ENCODE results near the gene CNGB1.
"Not testable (repeated sequence)": the region's sequence is repeated elsewhere in the genome, so short reads cannot be mapped to it uniquely, and the experiment has no call there.

The CNGB1 gene

GRCh38 chr16:57920880-57921229, 50.1 kb downstream of the CNGB1 start:
- DNase-seq = no peak

GRCh38 chr16:57920215-57920879, 50.6 kb downstream of the CNGB1 start:
- DNase-seq = no peak

- no peak for DNase-seq
Observed at GRCh38 chr16:57918994-57919393, 51.9 kb downstream of the CNGB1 start.

GRCh38 chr16:57918444-57918843, 52.5 kb downstream of the CNGB1 start:
- DNase-seq = no peak

- DNase-seq = not testable (repeated sequence)
Observed at GRCh38 chr16:57917929-57918328, 53.0 kb downstream of the CNGB1 start.

GRCh38 chr16:57917489-57917888, 53.4 kb downstream of the CNGB1 start:
- DNase-seq = not testable (repeated sequence)

GRCh38 chr16:57916735-57917438, 54.0 kb downstream of the CNGB1 start:
- no peak for DNase-seq

- no peak for DNase-seq
Observed at GRCh38 chr16:57915811-57916488, 55.0 kb downstream of the CNGB1 start.

- no peak for DNase-seq
Observed at GRCh38 chr16:57915267-57915666, 55.7 kb downstream of the CNGB1 start.

GRCh38 chr16:57914244-57915173, 56.4 kb downstream of the CNGB1 start:
- no peak for DNase-seq

GRCh38 chr16:57912529-57913260, 58.2 kb downstream of the CNGB1 start:
- no peak for DNase-seq

GRCh38 chr16:57911743-57912142, 59.2 kb downstream of the CNGB1 start:
- DNase-seq = no peak

- DNase-seq = no peak
Observed at GRCh38 chr16:57910696-57911095, 60.2 kb downstream of the CNGB1 start.

GRCh38 chr16:57908409-57908987, 62.4 kb downstream of the CNGB1 start:
- DNase-seq = no peak

- no peak for DNase-seq
Observed at GRCh38 chr16:57906382-57907316, 64.3 kb downstream of the CNGB1 start.

GRCh38 chr16:57904101-57904500, 66.8 kb downstream of the CNGB1 start:
- no peak for DNase-seq

- no peak for DNase-seq
Observed at GRCh38 chr16:57903656-57904055, 67.3 kb downstream of the CNGB1 start.

GRCh38 chr16:57901480-57902069, 69.4 kb downstream of the CNGB1 start:
- DNase-seq = no peak

- no peak for DNase-seq
Observed at GRCh38 chr16:57900796-57901479, 70.0 kb downstream of the CNGB1 start.

Measured in NCI-H446 (cell line).